HG02623 (cell line): ENCODE measurements around the gene FAM222A.

Source experiments
- ATAC-seq: cut with Tn5 transposase; IDR thresholded peaks from one replicate; pipeline ENCODE4 v1.9.1; 2021; ENCODE audit warnings: moderate library complexity; ENCODE audit not compliant: unreplicated experiment

Gene FAM222A

DNA sequence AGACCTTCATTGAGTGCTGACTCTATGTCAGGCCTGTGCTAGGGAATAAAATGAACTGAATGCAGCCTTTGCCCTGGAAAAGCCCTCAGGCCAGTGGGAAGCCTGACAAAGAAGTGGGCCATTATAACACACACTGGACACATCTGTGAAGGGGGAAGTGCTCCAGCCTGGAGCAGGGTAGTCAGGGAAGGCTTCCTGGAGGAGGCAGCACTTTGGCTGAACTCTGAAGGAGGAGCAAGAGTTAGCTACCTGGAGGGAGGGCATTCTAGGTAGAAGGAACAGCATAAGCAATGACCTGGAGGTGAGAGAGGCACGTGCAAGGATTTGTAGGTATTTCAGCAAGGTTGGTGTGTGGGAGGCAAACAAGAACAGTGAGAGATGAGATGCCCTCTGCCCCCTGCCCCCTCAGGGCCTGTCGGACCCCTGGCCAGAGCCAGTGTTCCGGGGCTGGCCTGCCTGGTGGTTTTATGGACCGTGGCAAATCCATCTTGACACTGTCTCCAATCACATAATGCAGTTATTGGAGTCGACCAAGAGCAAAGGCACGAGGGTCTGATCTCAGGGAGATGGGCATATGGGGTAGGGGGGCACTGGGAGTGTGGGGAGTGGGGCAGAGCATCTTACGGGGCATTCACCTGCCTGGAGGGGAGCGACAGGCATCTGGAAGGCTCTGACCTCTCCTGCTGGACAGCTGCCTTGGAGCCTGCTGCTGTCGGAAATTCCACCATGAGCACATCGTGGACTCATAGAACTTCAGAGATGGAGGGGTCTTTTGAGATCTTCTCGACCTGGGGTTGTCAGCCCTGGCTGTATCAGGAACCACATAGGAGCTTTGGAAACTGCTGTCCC lies 2.7 kb upstream of the FAM222A start:
- ATAC-seq: no peak

DNA sequence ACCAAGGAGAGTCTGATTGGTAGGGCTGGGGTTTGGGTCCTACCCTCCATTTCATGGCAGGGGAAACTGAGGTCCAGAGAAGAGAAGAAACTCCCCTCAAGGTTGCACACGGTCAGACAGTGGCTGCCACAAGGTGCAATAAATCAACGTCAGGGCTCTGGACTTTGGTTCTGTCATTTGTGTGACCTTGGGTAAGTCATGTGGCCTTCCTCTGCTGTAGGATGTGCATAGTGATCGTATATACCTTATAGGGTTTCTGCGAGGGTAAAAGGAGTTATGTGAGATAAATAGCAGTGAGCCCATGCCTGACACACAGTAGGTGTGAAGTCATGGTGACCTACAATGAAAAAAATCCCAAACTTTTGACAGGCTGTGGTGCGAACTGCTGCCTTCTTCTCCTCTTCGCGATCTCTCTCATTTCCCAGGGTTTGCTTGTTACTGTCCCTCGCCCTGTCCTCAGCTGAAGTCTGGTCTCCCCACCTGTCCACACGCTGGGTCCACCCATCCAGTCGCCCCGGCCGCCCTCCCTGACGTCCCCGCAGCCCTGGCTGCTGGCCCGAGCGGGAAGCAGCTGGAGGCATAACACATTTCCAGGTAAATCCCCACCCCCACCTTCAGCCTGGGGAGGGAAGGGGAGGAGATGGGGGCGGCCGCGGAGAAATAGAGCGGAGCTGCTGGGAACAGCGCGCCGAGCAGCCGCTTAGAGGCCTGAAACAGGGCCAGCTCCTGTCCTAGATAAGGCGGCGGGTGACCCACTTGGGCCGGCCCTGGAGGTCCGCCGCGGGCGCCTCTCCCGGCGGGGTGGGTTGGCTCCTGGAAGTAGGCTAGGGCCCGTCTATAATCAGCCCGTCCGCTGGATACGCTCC lies 1.8 kb upstream of the FAM222A start:
- no peak for ATAC-seq

DNA sequence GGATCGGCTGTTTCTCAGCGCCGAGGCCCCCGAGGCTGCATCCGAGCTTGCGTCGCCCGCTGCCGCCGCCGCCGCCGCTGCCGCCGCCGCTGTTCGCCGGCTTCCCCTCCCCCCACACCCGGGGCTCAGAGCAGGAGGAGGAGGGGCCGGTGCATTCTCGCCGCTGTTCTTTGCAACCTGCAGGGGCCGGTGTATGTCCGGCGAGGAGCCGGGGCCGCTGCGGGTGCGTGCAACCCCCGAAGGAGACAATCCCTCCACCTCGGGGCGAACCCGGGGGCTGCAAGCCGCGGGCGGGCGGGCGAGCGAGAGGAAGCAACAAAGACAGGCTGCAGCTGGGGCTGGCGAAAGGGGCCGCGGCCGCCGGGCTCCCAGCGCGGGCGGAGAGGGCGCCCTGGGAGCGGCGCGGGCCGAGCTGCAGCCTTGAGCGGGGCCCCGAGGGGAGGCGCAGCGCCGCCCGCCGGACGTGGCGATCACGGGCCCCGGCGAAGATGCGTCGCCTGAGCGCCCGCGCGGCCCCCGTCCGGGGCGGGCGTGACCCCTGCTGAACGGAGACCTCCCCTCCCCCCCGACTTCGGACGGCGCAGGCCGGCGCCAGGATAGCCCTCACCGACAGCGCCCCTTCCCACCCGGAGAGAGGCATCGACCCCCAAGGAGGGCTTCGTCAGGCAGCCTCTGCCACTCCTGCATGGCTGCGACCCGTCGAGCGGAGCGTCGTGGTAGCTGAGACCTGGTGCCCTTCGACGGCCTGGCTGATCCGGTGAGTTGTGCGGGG lies 702 bp downstream of the FAM222A start:
- ATAC-seq: peak; percentile 15

DNA sequence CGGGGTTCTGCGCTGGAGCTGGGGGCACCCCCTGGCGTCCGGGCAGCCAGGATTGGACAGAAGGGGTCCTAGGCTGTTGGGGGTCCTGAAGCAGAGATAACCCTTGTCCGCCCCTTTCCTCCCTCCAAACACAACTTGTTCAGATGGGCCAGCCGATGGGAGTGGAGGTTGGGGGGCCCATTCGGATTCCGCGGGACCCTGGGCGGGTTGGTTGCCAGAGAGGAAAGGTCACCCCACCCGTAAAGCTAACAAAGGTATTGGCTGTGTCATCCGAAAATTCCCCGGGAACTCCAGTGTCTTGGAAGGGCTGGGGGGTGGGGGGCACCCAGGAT lies 1.3 kb downstream of the FAM222A start:
- no peak for ATAC-seq

DNA sequence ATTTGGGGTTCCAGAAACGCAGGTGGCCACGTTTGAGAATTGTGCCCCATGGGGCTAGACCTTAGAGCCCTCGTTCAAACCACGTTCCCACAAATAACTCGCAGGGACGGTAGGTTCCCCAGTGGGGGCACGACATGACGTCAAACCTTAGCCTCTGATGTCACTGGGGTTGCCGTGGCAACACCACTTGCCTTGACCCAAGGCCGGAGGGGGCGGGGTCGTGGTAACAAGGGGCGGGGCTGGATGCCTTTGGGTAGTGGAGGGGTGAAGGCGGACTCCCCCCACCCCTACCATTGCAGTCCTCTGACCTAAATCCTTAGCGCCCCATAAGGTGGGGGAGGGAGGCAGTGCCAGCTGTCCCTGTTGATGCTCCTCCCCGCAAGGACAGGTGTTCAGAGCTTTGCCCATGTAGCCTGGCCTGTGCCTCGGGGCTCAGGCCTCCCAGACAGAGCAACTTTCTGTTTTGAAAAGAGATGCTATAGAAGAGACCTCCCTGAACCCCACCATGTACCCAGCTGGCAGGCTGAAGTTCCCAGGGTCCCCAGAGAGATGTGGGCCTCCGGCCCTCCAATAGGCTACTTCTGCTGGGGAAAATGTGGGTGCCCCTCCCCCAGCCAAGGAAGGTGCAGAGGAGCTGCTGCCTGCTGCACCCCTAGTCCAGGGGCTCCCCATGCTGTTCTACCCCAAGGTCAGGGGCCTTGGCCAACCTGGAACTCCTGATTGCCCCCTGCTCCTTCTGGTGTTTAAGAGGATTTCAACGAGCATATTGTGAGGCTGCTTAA lies 1.9 kb downstream of the FAM222A start:
- no peak for ATAC-seq

DNA sequence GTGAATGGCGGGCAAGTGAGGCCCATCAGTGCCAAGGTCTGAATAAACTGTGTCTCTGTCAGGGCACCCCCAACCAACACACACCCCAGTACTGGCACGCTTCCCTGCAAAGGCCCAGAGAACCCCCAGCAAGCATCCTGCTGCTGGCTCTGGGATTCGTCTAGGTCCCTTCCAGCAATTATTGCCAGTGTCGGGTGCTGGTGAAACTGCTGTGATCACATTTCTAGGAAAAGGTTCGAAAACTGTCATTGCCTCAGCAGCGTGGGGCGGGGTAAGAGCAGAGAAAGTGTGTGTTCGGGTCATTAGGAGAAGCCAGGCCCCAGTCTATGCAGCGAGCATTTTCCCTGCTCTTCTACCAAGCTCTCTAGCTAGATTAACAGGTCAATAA lies 2.5 kb downstream of the FAM222A start:
- ATAC-seq: no peak

DNA sequence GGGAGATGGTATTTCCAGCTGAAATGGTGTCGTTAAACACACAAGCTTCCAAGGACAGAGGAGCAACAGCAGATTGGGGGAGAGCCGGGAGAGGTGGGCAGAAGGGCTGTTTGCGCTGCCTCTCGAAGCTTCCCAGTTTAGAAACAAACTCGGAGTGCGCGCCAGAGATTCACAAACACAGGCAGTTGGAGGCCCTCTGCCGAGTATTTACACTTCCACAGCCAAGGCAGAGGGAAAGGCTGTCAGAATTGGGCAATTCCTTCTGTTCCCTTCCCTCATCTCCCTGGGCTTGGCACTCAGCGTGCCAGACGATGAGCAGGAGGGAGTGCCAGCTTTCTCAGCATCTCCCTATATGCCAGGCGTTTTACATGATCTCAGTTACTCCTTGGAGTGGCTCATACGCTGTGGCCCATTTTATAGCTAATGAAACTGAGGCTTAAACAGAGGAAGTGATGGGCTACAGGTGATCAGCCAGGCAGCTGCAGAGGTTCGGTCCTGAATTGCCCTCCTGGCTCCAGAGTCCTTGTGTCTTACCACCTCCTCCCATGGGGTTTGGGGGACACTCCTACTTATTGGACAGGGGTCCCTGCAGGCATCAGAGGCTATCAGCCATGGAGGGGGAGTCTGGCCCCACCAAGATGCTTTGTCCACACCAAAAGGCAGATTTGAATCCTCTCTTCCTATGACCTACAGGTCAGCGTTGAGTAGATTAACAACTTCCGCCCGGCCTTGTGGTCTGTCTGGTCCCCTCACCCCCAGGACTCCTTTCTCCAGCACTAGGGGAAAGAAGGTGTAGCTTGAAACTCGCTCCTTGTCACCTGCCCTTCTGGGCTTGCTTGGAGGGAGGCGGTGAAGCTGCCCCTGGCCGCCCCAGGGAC lies 3.1 kb downstream of the FAM222A start:
- no peak for ATAC-seq

DNA sequence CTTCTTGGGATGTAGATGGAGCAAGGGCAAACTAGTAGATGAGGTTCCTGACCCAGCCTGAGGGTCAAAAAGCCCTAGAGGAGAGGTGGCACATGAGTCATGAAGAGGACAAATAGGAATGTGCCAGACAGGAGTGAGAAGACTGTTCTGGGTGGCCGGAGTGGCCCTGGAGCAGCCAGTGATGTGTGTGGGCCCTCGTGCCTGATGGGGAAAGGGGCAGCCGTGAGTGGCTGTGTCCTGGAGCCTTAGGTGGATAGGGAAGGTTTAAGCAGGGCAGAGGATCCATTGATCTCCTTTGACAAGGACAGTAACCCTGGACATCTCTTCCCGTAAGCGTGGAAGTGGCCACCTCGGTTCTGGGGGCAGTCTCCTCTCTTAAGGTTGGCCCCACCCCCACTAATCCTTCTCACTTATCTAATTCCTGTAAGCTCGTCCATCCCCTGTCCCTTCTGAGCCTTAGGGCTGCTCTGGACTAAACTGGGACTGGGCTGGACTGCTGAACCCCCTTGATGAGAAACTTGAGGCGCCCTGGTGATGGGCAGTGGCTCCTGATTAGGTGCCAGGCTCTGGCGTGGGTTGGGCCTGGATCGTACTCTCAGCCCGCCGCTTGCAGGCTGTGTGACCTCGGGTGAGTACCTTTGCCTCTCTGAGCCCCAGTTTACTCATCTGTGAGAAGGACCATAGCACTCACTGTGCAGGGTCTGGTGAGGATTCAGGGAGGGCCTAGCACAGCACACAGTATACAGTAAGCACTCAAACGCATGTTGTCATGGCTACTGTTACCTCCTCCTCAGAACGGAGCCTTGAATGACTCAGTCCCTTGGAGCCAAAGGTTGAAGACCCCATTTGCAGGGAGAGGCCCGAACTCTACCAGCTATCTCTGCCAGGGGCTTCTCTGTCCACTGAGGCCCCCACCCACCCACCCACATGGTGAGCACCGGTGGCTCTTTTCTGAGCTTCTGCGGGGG lies 4.0 kb downstream of the FAM222A start:
- no peak for ATAC-seq

DNA sequence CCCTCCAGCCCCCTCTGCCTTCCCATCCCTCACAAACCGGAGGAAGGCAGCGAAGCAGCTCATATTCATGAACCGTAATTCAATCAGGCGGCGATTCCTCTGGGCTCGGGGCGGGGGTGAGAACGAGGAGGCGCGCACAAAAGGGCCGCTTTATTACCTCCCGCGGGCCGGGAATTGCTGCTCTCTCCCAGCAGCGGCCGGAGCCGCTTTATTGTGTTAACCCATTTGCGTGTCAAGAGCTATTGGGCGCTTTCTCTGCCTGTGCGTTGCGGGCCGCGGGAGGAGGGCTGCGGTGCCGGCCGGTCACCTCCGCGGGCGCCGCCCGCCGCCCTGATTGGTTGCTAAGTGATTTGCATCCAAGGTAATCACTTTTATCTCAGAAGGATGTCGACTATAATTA lies 4.8 kb downstream of the FAM222A start:
- no peak for ATAC-seq

DNA sequence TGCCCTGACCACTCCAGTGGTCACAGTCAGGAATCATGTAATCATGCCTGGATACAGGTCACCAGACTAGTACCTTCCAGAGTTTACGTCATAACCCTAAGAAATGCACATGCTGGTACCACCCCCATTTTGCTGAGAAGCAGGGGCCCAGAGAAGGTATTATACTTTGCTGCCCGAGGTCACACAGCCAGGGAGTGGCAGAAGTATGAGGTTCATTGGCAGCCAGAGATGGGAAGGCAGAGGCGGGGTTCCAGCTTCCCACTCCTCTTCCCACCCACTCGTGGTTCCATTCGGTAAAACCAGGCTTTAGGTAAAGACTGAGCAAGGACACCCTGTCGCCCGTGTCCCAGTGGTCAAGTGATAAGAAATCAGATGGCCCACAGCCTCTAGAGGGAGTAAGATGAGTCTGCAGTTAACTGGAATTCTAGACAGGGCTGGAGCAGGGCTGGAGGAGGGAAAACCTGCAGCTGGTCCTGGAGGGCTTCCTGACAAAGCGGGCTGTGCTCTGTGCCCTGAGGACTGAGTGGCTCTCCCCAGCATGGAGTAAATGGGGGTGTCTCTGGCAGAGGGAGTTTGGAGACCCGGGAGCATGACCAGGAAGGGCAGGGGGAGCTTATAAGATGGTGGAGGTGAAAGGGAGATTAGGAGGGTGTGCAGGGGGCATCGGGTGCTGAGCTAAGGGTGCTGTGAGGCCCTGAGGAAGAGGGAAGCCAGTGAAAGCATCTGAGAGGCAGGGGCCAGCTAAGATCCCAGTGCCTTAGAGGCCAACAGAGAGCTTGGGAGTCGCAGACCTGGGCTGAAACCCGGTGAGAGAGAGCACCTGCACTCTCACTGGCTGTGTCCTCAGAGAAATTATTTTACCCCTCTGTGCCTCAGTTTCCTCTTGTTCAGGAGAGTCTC lies 5.7 kb downstream of the FAM222A start:
- ATAC-seq: no peak

DNA sequence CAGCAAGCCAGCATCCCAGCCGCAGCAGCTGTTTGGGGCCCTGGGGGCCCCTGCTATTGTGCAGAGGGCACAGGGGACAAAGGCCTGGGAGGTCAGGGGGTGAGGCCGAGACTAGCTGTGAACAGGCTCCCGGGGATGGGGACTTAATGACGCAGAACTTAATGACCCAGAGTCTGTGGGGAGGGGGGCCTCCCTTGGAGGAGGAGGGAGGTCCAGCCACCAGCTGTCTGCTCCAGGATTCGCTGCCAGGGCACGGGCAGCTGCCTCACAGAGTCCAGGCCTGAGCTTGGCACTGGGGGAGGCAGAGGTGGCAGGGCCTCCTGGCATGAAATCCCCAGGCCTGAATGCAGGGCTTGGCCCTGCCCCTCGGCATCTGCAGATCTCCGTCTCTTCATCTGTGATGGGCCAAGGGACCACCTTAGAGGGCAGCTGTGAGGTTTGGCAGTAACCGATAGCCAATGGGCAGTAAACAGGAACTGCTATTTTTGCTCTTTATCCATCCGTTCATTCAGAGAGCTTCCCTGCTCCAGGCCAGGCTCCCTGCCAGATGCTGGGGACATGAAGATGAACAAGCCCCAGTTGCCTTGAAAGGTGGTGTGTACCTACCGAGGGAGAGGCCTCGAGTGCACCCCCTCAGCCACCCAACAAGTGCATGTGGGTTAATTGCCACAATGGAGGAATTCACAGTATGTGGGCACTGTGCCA lies 6.7 kb downstream of the FAM222A start:
- ATAC-seq: no peak

DNA sequence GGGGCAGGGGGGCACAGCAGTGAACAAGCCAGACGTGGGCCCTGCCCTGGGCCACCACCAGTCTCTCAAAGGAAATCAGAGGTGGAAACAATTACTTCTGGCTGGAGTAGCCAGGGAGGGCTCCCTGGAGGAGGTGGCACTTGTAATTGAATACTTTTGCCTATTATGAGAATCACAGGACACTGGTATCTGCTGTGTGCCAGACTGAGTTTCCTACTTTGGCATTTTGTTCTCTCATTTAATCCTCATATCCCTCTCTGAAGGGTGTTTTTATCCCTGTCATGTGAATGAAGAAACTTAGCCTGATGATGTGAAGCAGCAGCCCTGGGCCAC lies 7.2 kb downstream of the FAM222A start:
- ATAC-seq: no peak

DNA sequence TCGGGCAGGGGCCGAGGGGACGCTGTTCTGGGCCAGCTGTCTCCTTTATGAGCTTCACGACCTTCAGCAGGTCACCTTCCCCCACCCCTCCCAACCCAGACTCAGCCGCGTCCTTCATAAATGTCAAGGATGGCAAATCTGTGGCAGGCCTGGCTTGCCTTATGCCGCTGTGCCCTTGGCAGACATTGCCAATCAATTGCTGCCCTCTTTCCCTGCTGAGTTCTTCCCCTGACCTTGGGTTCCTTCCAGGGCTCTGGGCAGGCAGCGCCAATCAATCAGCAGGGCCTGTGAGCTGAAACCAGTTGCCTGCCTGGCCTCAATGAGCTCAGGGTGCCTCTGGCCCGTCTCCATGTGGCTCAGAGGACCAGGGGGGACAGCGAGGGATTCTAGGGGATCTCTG lies 7.7 kb downstream of the FAM222A start:
- ATAC-seq: no peak

DNA sequence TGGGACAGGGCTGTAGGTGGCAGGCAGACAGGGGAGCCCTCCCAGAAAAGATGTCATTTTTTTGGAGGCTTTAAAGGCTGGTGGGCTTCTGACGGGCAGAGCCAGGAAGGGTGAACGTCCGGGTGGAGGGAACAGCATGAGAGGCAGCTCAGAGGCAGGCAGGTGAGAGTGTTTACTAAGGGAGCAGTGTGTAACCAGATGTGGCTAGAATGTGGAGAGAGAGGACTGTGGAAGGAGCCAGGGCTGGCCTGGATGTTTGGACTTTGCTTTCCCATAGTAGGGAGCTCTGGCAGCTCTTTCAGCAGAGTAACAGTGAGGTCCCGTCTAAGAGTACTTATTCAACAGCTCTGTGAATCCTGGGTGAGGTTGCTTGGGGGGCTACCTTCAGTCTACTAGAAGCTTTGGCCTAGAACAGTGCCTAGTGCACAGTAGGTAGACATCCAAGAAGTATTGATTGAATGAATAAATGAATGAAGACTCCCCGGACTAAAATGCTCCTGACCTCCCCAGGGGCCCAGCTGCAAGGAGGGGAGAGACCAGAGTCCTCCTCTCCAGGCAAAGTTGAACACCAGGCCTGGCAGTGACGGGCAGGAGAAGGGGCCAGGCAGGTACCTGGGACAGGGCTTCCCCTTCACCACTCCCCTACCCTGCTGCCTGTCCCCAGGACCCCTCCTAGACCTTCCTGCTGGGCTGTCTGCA lies 8.5 kb downstream of the FAM222A start:
- no peak for ATAC-seq

DNA sequence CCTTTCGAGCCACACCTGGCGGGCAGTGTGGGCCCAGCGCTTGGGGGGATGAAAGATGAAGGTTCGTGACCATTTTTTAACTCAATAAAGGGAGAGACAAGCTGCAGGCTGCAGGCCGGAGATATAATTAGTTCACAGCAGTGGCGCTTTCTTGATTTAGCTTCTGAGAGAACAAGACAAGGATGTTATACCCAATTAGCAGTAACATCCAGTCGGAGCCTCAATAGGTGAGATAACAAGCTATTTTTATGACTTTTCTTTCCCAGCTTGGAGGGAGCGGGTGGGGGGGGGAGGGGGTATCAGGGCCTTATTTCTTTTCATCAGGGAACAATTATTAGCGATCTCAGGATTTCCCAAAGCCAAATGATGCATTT lies 9.1 kb downstream of the FAM222A start:
- ATAC-seq: no peak

DNA sequence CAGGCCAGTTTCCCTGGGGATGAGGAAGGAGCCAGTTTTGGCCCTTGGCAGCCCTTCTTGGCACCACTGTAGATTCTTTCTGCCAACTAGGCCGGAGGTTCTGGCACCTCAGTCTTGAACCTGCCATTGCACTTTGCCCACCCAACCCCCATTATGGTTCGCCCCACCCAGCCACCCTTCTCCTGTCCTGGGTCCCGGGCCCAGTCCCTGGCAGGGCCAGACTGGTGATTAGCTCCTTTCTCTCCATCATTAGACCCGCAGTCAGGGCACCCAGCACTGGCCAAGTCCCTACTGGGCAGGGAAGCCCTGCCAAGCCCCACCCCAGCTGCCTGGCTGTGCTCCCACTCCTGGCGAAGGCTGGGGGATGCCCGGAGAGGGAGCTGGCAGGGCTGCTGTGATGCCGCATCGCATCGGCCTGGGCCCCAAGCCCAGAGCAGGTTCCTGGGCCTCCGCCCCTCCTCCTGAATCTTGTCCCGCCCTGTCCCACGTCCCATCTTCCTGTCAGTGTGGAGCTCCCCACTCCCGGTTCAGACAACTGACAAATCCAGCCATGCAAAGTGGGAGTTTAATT lies 9.8 kb downstream of the FAM222A start:
- ATAC-seq: no peak
